NCI-H187 treated with DMSO at 0.1 percent for 48 hours (cell line): ENCODE data around the gene SLC35F4.

ENCODE experiments used
- DNase-seq: peaks from one replicate; lab custom pipeline; 2025; lab: John Stamatoyannopoulos, UW

Gene SLC35F4

GRCh38 chr14:57848353-57848752 is 17.5 kb downstream of the SLC35F4 start:
- DNase-seq, result no peak

- DNase-seq, result no peak
Measured at GRCh38 chr14:57847706-57848105, 18.2 kb downstream of the SLC35F4 start.

GRCh38 chr14:57847096-57847495 is 18.8 kb downstream of the SLC35F4 start:
- DNase-seq, result no peak

- no peak for DNase-seq
Measured at GRCh38 chr14:57846596-57846995, 19.3 kb downstream of the SLC35F4 start.

- no peak for DNase-seq
Measured at GRCh38 chr14:57845802-57846531, 19.9 kb downstream of the SLC35F4 start.

- DNase-seq, result no peak
Measured at GRCh38 chr14:57845316-57845715, 20.6 kb downstream of the SLC35F4 start.

GRCh38 chr14:57837267-57837666 is 28.6 kb downstream of the SLC35F4 start:
- no peak for DNase-seq

GRCh38 chr14:57835766-57836165 is 30.1 kb downstream of the SLC35F4 start:
- no peak for DNase-seq

- no peak for DNase-seq
Measured at GRCh38 chr14:57834961-57835360, 30.9 kb downstream of the SLC35F4 start.

- DNase-seq, result no peak
Measured at GRCh38 chr14:57834001-57834598, 31.8 kb downstream of the SLC35F4 start.

- no peak for DNase-seq
Measured at GRCh38 chr14:57833323-57833722, 32.6 kb downstream of the SLC35F4 start.

- no peak for DNase-seq
Measured at GRCh38 chr14:57831981-57832380, 33.9 kb downstream of the SLC35F4 start.

GRCh38 chr14:57828713-57829112 is 37.2 kb downstream of the SLC35F4 start:
- no peak for DNase-seq

GRCh38 chr14:57823015-57823660 is 42.8 kb downstream of the SLC35F4 start:
- DNase-seq, result no peak

GRCh38 chr14:57822081-57822480 is 43.8 kb downstream of the SLC35F4 start:
- no peak for DNase-seq

- no peak for DNase-seq
Measured at GRCh38 chr14:57820581-57820980, 45.3 kb downstream of the SLC35F4 start.

- no peak for DNase-seq
Measured at GRCh38 chr14:57818511-57818910, 47.4 kb downstream of the SLC35F4 start.

- no peak for DNase-seq
Measured at GRCh38 chr14:57816568-57817284, 49.2 kb downstream of the SLC35F4 start.

GRCh38 chr14:57814726-57815125 is 51.2 kb downstream of the SLC35F4 start:
- DNase-seq, result no peak

GRCh38 chr14:57812741-57813140 is 53.2 kb downstream of the SLC35F4 start:
- no peak for DNase-seq

GRCh38 chr14:57811998-57812546 is 53.8 kb downstream of the SLC35F4 start:
- no peak for DNase-seq

- DNase-seq, result no peak
Measured at GRCh38 chr14:57809808-57810207, 56.1 kb downstream of the SLC35F4 start.
